ENCODE data around the gene MAP2K4.

DNA sequence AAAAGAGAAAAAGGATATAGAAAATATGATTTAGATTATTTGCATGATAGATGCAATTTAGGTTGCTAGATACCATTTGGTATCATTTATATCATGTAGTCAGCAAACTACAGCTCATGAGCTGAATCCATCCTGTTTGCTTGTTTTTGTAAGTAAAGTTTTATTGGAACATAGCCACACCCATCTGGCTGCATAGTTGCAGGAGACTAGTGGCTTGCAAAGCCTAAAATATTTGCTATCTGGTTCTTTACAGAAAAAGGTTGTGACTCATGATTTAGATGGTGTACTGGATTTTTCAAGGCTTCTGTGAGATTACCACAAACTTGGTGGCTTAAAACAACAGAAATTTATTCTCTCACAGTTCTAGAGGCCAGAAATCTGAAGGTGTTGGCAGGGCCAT lies 49.9 kb downstream of the MAP2K4 start:
- TF ChIP-seq, protein P1, sequence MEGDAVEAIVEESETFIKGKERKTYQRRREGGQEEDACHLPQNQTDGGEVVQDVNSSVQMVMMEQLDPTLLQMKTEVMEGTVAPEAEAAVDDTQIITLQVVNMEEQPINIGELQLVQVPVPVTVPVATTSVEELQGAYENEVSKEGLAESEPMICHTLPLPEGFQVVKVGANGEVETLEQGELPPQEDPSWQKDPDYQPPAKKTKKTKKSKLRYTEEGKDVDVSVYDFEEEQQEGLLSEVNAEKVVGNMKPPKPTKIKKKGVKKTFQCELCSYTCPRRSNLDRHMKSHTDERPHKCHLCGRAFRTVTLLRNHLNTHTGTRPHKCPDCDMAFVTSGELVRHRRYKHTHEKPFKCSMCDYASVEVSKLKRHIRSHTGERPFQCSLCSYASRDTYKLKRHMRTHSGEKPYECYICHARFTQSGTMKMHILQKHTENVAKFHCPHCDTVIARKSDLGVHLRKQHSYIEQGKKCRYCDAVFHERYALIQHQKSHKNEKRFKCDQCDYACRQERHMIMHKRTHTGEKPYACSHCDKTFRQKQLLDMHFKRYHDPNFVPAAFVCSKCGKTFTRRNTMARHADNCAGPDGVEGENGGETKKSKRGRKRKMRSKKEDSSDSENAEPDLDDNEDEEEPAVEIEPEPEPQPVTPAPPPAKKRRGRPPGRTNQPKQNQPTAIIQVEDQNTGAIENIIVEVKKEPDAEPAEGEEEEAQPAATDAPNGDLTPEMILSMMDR (conservative IDR thresholded peaks at IDR 0.05 in 1 of 2, IDR thresholded peaks at IDR 0.05 in 1 of 2; ENCODE audit: low read depth in 1 of 2, low read length in 2 of 2): no peak
- TF ChIP-seq EZH2 (IDR thresholded peaks at IDR 0.05; ENCODE audit: low read length, missing control alignments): no peak

All from fibroblast of lung (primary cell).